Mucosa of gallbladder (tissue), 1 donor: ENCODE measurements around the gene LAGE3. TPM values are rescaled to one million over a fixed set of nuclear protein-coding genes. Genes with fewer than 3 reads are reported as not detected.

Experiments
- DNase-seq: peaks from one replicate; pipeline ENCODE4 v3.0.0-alpha.2; 2020; ENCODE audit warnings: low spot score
- total RNA-seq: library from RNA; stranded (reverse); gene quantifications from one replicate; pipeline ENCODE4 v1.2.1, GENCODE V29; 2021
- donor health status: DM: no; HTN: no; CAD: no.

Gene LAGE3
- total RNA-seq, 1 donor from 2014 or later = 26.3 TPM

- DNase-seq = no peak
Measured at GRCh38 chrX:154435171-154435733, 43.8 kb downstream of the LAGE3 start.

DNA sequence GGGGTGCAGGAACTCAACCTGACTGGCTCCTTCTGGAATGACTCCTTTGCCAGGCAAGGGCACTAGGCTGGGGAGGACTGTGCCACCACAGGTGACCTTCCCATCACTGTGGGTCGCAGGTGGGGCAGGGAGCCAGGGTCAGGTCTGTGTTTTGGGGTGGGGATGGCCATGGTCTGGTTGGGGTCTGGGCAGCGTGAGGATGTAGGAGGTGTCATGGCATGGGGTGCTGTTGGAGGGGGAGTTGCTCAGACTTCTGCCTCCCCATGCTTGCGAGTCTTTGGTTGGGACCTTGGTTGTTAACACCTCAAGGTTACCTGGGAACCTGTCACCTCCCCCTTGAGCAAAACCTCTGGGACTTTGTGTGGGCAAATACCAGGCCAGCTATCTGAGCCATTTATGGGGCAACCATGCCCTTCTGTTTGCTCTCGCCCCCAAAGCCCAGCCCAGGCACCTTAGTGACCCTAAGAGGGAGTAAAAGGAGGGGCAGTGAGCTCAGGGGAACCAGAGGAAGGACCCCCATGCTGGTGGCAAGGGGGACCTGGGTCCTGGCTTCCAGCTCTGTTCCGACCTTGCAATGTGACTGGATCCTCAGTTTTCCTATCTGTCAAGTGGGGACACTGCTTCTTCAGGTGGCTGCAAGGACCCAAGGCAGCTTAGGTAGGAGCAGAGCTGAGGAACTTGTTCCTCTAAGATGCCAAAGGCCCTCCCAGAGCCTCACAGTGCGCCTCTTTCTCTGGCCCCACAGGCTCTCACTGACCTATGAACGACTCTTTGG is 44.5 kb downstream of the LAGE3 start:
- no peak for DNase-seq

DNA sequence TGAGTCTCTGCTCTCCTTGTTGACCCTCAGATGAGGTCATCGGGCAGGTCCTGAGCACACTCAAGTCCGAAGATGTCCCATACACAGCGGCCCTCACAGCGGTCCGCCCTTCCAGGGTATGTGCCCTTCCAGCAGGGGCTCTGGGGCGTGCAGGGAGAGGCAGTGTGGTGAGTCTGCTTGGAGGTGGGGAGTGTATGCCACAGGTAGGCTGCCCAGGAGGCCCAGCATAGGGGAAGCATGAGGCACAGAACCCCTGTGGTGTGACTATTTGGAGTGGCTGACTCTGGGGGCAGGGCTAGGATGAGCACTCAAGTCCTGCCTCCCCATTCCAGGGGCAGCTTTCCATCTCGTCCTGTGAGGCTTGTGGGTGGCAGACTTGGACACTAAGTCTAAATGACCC is 45.5 kb downstream of the LAGE3 start:
- no peak for DNase-seq

DNA sequence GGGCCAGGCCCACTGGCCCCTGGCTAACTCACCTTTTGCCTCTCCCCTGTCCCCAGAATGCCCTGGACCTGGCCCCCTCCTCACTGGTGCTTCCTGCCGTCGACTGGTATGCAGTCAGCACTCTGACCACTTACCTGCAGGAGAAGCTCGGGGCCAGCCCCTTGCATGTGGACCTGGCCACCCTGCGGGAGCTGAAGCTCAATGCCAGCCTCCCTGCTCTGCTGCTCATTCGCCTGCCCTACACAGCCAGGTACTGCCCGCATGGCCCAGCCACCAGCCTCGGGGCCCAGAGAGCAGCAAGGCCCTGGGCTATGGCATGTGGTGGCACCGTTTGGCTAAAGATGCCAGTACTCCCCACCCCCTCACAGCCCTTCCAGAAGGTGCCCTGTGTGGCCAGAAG is 46.9 kb downstream of the LAGE3 start:
- no peak for DNase-seq

DNA sequence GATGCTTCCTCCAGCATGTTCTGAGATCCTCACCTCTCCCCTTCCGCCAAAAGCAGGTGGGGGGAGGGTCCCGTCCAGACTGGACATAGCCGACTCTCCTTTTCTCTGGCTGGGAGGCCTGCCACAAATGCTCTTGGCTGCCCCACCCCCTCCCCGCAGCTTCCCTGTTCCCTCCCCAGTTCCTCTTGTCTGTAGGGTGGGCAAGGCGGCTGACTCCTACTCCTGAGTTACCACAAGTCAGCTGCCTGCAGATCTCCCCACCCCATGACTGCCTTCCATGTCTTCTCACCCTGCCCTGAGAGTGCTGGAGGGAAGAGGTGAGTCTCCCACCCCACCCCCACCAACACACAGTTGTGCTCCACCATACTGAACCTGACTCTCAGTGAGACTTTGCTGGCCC is 47.7 kb downstream of the LAGE3 start:
- no peak for DNase-seq

GRCh38 chrX:154430916-154431315 is 48.2 kb downstream of the LAGE3 start:
- DNase-seq = no peak

DNA sequence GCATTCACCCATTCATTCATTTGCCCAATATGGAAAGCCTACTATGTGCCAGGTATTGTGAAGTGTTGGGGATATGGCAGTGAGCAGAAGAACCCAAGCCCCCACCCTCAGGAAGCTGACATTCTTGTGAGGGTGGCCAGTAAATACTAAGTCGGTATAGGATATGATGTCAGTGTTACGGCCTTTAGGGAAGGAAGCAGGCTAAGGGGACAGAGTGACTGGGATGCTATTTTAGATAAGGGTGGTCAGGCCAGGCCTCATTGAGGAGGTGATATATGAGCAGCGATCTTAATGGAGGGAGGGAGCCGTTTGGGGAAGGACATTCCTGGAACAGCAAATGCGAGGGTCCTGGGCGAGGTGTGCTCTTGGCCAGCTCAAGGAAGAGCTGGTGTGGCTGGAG is 48.6 kb downstream of the LAGE3 start:
- no peak for DNase-seq

GRCh38 chrX:154429711-154430110 is 49.4 kb downstream of the LAGE3 start:
- DNase-seq = no peak

DNA sequence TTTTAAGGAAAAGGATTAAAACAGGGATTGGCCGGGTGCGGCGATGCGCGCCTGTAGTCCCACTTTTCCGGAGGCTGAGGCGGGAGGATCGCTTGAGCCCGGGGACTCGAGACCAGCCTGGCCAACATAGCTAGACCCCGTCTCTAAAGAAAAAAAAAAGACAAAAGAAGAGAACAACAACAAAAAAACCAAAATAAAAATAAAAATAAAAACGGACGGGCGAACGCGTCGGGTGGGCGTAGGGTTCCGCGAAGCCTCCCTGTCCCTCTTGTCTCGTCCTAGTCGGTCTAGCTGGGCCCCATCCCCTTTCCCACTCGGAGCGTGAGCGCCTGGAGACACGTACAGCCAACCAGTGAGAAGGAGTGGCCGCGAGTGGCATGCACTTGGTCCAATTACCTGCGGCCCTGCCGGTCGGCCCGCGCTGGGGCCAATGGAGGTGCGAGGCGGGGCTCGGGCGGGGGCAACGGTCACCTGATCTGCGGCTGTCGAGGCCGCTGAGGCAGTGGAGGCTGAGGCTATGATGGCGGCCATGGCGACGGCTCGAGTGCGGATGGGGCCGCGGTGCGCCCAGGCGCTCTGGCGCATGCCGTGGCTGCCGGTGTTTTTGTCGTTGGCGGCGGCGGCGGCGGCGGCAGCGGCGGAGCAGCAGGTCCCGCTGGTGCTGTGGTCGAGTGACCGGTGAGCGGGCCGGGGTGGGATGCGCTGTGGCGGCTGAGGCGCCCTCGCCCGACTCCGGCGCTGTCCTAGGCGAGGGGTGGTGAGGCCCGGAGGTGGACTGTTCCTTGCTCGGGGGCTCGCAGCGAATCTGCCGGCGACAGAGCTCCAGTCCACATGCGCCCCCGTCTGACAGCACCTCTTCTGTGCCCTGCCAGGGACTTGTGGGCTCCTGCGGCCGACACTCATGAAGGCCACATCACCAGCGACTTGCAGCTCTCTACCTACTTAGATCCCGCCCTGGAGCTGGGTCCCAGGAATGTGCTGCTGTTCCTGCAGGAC is 50.6 kb downstream of the LAGE3 start, which contains the start of gene ATP6AP1:
ATP6AP1 (plus strand) TSS at position 502 of the 996 bp plus-strand sequence; CDS start at position 518, 16 bp downstream.
- DNase-seq = peak; percentile 92

Other genes starting within 250 kb of the LAGE3 start
- not detected for gene OPN1MW3, start 221.7 kb downstream of the LAGE3 start, total RNA-seq
- gene TEX28, start 184.2 kb downstream of the LAGE3 start, total RNA-seq = not detected
- not detected for gene TKTL1, start 183.5 kb downstream of the LAGE3 start, total RNA-seq
- 2,367 TPM for gene FLNA, start 104.6 kb downstream of the LAGE3 start, total RNA-seq
- 62.6 TPM for gene EMD, start 100.0 kb downstream of the LAGE3 start, total RNA-seq
- 1,937 TPM for gene RPL10, start 80.9 kb downstream of the LAGE3 start, total RNA-seq
- gene DNASE1L1, start 70.0 kb downstream of the LAGE3 start, total RNA-seq = 28.2 TPM
- 49.8 TPM for gene TAFAZZIN, start 67.7 kb downstream of the LAGE3 start, total RNA-seq
- gene ATP6AP1, start 50.6 kb downstream of the LAGE3 start, total RNA-seq = 108 TPM
- 157 TPM for gene GDI1, start 42.1 kb downstream of the LAGE3 start, total RNA-seq
- gene FAM50A, start 35.1 kb downstream of the LAGE3 start, total RNA-seq = 71.3 TPM
- gene PLXNA3, start 21.0 kb downstream of the LAGE3 start, total RNA-seq = 75.6 TPM
- gene UBL4A, start 7.3 kb upstream of the LAGE3 start, total RNA-seq = 38.2 TPM
- 32.2 TPM for gene SLC10A3, start 11.3 kb upstream of the LAGE3 start, total RNA-seq
- gene FAM3A, start 37.0 kb upstream of the LAGE3 start, total RNA-seq = 75.3 TPM
- gene G6PD, start 67.6 kb upstream of the LAGE3 start, total RNA-seq = 119 TPM
- 31.2 TPM for gene IKBKG, start 68.3 kb upstream of the LAGE3 start, total RNA-seq
- gene CTAG1A, start 105.9 kb upstream of the LAGE3 start, total RNA-seq = not detected
- not detected for gene CTAG1B, start 140.0 kb upstream of the LAGE3 start, total RNA-seq
- not detected for gene CTAG2, start 174.3 kb upstream of the LAGE3 start, total RNA-seq